ENCODE data around the gene NEK9.
"Not testable (repeated sequence)": the region's sequence is repeated elsewhere in the genome, so short reads cannot be mapped to it uniquely, and the experiment has no call there.

Gene NEK9

DNA sequence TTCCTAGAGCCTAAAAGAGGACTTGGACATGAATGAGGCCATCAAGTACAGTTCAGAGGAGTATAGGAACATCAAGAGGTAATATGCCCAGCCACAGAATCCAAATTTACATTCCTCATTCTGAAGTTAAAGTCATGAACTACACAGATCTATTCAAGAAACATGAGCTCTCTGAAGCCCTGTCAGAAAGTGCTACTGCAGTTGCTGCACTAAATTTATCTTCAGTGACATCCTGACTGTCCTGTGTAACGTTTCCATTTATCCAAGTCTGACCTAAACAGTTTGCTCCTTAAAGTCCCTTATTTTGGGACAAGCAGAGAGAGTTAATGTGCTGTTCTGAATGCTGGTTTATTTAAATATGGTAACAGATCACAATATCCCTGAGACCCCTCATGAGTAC, 28.2 kb downstream of the NEK9 start:
- DNase-seq: no peak

DNA sequence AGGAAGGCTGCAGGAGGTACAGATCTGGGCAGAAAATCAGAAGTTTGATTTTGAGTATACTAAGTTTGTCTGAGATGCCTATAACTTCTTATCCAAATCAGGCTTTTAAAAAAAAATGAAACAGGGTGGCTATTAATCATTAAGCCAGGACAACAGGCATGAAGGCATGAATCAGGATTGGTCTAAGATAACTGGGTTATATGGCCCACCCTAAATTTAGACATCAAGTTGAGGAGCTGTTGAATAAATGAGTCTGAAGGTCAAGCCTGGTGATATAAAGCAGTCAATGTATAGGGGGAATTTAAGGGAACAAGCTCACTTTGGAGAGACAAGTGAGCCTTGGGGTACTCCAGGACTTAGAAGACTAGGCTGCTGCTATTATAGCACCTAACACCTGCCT, 28.6 kb downstream of the NEK9 start:
- DNase-seq: no peak

- no peak for DNase-seq
Observed at GRCh38 chr14:75096959-75097358, 29.9 kb downstream of the NEK9 start.

DNA sequence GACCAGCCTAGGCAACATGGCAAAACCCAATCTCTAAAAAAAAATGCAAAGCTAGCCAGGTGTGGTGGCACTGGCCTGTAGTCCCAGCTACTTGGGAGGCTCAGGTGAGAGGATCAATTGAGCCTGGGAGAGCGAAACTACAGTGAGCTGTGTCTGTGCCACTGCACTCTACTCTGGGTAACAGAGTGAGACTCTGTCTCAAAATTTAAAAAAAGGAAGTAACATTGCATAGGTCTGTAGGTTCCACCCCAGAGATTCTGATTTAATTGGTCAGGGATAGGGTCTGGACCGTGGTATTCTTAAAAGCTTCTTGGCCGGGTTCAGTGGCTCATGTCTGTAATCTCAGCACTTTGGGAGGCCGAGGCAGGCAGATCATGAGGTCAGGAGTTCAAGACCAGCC, 31.2 kb downstream of the NEK9 start:
- no peak for DNase-seq

DNA sequence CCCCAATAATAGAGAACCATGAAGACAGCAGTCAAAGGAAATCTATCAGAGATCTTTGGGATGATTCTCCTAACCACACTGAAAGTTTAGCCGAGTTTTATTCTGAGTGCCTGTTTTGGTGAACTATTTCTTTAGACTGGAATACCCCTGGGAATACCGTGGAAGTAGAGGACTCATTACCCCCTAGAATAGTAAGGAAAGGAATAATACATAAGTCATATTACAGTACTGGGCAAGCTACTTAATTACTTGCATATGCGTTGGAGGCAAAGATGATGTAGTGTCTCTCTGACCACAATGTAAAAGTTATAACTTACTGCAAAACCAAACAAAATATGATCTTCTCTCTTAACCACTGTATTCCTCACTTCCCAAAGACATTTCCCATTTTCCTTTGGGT, 32.0 kb downstream of the NEK9 start:
- DNase-seq: no peak

GRCh38 chr14:75092698-75093097, 34.1 kb downstream of the NEK9 start:
- DNase-seq: no peak

GRCh38 chr14:75091251-75091650, 35.6 kb downstream of the NEK9 start:
- DNase-seq: no peak

- DNase-seq: no peak
Observed at GRCh38 chr14:75090353-75090752, 36.5 kb downstream of the NEK9 start.

DNA sequence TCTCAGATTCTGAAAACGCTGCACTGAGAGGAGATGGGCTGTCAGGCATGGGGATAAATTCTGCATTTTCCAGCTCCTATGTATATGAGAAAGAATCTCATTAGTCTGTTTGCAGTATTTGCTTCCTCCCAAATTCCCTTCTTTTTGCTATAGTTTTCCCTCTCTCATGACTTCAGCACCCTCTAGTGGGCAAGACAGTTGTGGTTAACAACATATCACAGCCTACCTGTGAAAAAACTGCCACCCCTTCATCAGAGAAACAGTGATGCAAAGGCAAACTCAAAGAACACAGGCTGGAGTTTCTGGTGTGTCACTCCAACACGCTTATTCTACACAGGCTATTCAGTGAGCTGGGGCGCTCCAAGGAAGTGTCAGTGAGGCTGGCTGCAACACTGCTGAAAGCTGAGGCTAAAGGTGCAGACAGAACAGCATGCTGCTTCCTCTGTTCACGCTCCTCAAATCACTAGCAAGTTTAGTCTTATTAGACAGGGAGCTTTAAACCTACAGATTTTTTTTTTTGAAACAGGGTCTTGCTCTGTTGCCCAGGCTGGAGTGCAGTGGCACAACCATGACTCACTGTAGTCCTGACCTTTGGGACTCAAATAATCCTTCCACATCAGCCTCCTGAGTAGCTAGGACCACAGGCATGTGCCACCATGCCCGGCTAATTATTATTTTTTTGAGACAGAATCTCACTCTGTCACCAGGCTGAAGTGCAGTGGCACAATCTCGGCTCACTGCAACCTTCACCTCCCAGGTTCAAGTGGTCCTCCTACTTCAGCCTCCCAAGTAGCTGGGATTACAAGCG, 38.1 kb downstream of the NEK9 start:
- DNase-seq: peak; percentile 63

GRCh38 chr14:75088153-75088552, 38.7 kb downstream of the NEK9 start:
- no peak for DNase-seq

- DNase-seq: no peak
Observed at GRCh38 chr14:75084513-75084912, 42.3 kb downstream of the NEK9 start.

GRCh38 chr14:75083271-75083670, 43.6 kb downstream of the NEK9 start:
- no peak for DNase-seq

DNA sequence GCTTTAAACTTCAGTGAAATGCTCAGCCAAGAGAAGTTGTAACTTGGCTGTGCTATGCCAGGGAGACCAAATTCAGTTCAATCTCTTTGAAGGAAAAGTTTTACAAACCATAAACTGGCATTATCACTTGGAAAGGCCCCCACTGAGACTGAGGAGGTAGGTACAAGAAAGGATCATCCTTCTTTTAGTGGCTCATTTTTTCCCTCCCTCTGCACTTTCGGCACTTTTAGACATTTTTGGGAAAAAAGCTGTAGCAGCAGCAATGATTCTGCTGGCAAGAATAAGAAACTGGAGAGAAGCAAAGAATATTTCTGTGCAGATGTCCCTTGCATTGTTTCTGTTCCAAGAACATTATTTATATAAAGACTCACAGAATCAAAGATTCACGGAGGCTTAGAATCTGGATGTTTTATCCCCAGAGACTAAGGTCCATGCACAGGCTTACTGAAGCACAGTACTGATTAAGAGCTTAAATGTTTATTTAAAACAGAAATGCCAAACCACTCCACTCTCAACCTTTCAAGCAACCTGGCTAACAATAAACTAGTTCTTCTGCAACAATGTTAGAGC, 45.1 kb downstream of the NEK9 start:
- DNase-seq: no peak

GRCh38 chr14:75079521-75079920, 47.3 kb downstream of the NEK9 start:
- DNase-seq: no peak

- DNase-seq: no peak
Observed at GRCh38 chr14:75077794-75078193, 49.1 kb downstream of the NEK9 start.

DNA sequence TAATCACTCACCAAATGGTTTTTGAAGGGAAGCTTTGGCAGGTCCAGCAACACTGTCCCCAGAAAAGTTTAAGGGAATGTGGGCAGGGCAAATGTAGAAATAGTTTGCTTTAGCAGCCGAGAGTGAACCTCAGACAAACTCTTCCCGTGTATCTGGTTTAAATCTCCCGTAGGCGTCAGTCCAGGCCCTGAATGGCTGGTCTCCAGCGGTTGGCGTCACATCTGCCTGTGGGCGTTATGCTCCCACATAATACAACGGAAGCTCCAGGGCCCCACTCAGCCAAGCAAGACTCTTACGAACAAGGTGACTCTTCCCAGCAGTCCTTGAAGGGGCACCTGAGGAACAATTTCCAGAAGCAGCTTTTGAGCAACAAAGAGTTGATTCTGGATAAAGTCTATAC, 56.5 kb downstream of the NEK9 start:
- no peak for DNase-seq

GRCh38 chr14:75069811-75070145, 57.1 kb downstream of the NEK9 start:
- no peak for DNase-seq

- DNase-seq: peak; percentile 67
Observed at GRCh38 chr14:75069121-75069810, 57.6 kb downstream of the NEK9 start, which contains the start of gene ZC2HC1C. Gene ZC2HC1C, plus strand, starts transcription at chr14:75069641. Its CDS starts 933 bp downstream, at chr14:75070574.

- no peak for DNase-seq
Observed at GRCh38 chr14:75068294-75069120, 58.3 kb downstream of the NEK9 start.

DNA sequence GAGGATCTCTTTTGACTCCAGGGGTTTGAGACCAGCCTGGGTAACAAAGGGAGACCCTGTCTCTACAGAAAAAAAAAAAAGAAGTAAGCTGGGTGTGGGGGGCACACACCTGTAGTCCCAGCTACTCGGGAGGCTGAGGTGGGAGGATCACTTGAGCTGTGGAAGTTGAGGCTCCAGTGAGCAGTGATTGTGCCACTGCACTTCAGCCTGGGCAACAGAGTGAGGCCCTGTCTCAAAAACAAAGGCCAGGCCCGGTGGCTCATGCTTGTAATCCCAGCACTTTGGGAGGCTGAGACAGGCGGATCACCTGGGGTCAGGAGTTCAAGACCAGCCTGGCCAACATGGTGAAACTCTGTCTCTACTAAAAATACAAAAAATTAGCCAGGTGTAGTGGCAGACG, 59.1 kb downstream of the NEK9 start:
- not testable (repeated sequence) for DNase-seq

DNA sequence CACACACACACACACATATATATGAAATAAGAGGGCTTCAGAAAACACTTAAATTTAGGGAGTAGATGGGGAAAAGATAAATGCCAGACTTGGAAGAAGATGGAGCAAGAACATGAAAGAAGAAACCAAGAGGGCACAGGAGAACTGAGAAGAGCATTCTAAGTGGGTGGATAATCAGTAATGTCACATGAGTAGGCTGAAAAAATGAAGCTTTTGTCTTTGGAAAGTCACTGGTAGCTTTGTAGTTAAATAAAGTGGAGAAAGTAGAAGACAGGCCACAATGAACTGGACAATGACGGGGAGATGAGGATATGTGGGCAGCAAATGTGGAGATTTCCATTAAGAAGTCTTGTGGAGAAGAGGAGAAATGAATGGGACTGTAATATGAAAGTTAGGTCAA, 59.6 kb downstream of the NEK9 start:
- no peak for DNase-seq

GRCh38 chr14:75066691-75067090, 60.2 kb downstream of the NEK9 start:
- no peak for DNase-seq

GRCh38 chr14:75064205-75064567, 62.7 kb downstream of the NEK9 start:
- no peak for DNase-seq

All from CD4-positive, alpha-beta T cell treated with Interleukin-12 subunit alpha and Interleukin-12 subunit beta, for 1 hour (primary cell).